Posterior vena cava (tissue), 2 donors: ENCODE measurements around the gene DOHH. TPM values are rescaled to one million over a fixed set of nuclear protein-coding genes. Genes with fewer than 3 reads are reported as not detected.
"Not testable (repeated sequence)": the region's sequence is repeated elsewhere in the genome, so short reads cannot be mapped to it uniquely, and the experiment has no call there.

Experiments used
- DNase-seq: peaks from one replicate; pipeline ENCODE4 v3.0.0-alpha.2; 2020; ENCODE audit warnings: low spot score
- intact Hi-C, 2 donors: fragments of 100-400 bp; cut with DNase I; formaldehyde crosslinking; loops; one replicate each; pipeline versions ENCODE4 v1.14.1 to v1.14.2; 2022 to 2023
- total RNA-seq, 2 donors: library from RNA; stranded (reverse); fragmentation: NEBNext Ultra II Directional; extraction: Animal tissue kit (Norgen Biotek cat#: 25700); gene quantifications; one replicate each; pipeline ENCODE4 v1.2.1, GENCODE V29; 2021
- donor health status: DM: yes; HTN: yes; CAD: no.
- donor health status: DM: yes; HTN: yes; CAD: no.

The DOHH gene
- total RNA-seq, 2 donors from 2014 or later = 10.1 to 10.7 TPM

GRCh38 chr19:3508771-3509535, 8.5 kb upstream of the DOHH start:
- intact Hi-C loops = no loop called here
- DNase-seq = no peak

- intact Hi-C loops, DNase-seq: not testable (repeated sequence)
Measured at GRCh38 chr19:3508121-3508661, 7.7 kb upstream of the DOHH start.

- DNase-seq = no peak
- intact Hi-C loops = no loop called here
Measured at GRCh38 chr19:3507371-3508120, 7.1 kb upstream of the DOHH start.

- no peak for DNase-seq
- intact Hi-C loops = no loop called here
Measured at GRCh38 chr19:3506384-3507340, 6.2 kb upstream of the DOHH start.

GRCh38 chr19:3505598-3506383, 5.3 kb upstream of the DOHH start, which contains the start of gene FZR1:
Gene FZR1, plus strand, starts transcription at chr19:3506311. Its CDS starts 16,679 bp downstream, at chr19:3522990.
- intact Hi-C loops = no loop called here
- DNase-seq = peak; percentile 100

DNA sequence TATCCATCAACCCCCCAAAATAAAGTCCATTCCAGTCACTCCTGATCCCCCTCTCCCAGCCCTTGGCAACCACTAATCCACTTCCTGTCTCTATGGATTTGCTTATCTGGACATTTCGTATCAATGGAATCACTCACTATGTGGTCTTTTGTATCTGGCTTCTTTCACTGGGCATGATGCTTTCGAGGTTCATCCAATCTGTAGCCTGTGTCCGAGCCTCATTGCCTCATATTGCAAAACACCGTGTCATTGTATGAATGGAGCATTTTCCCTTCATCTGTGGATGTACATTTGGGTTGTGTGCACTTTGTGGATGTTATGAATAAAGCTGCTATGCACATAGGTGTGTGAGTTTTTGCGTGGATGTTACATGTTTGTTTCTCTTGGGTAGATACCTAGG, 4.3 kb upstream of the DOHH start:
- no peak for DNase-seq
- intact Hi-C loops = no loop called here

GRCh38 chr19:3503036-3503572, 2.6 kb upstream of the DOHH start:
- no peak for DNase-seq
- intact Hi-C loops = no loop called here

GRCh38 chr19:3501780-3502179, 1.3 kb upstream of the DOHH start:
- no peak for DNase-seq
- intact Hi-C loops = no loop called here

DNA sequence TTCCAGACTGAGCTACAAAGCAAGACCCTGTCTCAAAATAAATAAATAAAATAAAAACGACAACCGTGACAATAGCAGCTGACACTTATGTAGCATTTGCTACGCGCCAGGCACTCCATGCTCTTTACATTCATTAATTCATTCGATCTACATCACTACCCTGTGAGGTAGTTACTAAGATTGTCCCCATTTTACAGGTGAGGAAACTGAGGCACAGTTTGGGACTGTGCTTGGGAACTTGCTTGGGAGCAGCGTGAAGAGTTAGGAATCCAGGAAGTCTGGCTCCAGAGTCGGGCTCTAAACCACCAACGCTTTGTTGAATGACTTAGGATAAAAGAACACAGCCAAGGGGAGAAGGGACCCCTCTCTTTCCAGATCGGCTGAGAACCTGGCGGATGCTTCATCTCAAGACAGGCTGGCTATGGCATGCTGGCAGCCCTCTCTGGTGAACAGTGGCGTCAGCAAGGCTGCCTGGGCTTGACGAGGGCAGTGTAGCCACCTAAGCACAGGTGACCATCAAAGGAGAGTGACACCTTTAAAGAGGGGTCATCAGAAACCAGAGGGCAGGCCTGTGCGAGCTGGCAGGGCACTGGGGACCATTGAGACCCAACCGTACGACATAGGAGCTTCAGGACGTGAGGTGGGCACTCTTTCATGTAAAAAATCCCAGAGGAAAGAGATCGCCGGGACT, 591 bp downstream of the DOHH start:
- intact Hi-C loops = no loop called here
- DNase-seq = no peak

- no peak for DNase-seq
- intact Hi-C loops = no loop called here
Measured at GRCh38 chr19:3497757-3498520, 2.5 kb downstream of the DOHH start.

DNA sequence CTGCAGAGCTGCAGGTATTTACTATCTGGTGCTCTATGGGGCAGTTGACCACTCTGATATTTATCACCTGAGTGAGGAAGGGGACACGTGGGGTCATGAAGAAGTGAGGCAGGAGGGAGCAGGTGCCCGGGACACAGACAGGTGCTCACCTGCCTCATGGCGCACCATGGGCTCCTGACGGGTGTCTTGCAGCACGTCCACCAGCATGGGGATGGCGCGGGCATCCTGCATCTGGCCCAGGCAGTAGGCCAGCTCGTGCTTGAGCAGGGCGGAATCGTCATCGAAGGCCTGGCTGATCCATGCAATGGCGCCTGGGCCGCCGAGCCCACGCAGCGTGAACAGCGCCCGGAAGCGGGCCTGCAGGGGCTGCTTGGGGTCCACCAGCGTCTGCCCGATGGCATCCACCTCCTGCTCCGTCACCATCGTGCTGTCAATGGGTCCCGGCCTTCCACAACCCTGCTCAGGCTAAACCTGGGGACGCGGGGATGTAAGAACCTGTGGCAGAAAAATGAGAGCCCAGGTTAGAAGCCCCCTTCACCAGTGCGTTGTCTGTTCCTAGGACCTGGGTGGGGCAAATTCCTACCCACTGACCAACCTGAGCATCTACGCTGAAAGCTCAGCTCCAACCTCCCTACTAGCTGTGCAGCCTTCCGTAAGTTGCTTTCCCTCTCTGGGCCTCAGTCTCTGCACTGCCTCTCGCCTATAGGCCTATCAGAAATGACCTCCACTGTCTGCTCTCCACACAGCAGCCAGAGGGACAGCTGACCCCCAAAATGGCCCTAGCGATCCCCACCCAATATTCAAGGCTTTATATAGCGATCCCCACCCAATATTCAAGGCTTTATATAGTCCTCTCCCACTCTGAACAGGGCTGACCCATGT, 3.8 kb downstream of the DOHH start:
- DNase-seq = no peak
- intact Hi-C loops = no loop called here

DNA sequence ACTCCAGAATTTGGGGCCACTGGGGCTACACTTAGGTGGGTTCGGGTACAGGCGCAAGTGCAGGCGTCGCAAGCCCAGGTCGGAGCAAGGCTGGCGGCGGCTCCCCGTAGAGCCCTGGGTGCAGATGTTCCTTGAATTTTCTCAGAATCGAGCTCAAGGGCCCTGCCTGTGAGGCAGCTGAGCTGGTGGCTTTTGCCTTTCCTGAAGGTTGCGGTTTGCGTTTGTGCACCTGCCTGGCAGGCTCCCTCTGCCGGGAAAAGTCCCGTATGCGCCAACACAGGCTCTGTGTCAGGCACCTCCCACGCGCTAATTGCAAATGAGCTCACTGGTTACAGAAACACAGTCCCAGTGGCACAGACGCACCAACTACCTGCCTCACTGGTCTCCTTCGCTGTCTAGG, 5.9 kb downstream of the DOHH start:
- no peak for DNase-seq
- intact Hi-C loops = no loop called here

DNA sequence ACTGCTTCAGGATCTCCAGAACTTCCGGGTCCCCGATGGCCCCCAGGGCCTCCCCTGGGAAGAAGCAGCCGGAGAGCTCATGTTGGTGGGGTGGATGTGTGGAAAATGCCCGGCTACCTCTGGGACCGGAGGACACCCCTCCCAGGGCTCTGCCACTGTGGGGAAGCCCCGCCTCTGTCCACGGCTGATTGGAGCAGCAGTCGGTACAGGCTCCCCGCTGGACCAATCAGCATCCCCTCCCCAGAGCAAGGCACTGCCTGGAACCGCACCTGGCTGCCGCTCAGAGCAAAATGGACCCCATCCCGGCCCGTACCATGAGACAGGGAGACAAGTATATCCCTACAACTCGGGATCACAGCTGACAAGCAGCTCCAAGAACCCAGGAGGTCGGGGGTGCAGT, 6.4 kb downstream of the DOHH start:
- intact Hi-C loops = no loop called here
- no peak for DNase-seq

DNA sequence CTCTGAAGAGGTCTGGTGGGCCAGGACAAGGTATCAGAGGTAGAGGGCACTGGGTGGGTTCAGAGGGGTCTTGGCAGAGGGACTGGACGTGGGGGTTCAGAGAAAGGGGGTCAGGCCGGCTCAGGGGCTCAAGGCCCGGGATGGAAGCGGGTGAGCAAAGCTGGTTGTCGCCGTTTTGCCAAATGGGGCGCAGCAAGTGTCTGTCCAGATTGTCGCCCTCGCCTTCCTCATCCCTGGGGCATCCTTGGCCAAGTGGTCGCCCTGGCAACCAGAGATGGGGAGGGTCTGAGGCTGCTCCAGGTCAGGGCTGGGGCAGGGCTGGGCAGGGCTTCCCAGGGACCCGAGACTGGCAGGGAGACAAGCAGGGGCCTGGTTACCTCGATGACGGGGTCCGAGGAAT, 6.8 kb downstream of the DOHH start:
- no peak for DNase-seq
- intact Hi-C loops = no loop called here

- intact Hi-C loops = no loop called here
- no peak for DNase-seq
Measured at GRCh38 chr19:3492919-3493318, 7.6 kb downstream of the DOHH start.

DNA sequence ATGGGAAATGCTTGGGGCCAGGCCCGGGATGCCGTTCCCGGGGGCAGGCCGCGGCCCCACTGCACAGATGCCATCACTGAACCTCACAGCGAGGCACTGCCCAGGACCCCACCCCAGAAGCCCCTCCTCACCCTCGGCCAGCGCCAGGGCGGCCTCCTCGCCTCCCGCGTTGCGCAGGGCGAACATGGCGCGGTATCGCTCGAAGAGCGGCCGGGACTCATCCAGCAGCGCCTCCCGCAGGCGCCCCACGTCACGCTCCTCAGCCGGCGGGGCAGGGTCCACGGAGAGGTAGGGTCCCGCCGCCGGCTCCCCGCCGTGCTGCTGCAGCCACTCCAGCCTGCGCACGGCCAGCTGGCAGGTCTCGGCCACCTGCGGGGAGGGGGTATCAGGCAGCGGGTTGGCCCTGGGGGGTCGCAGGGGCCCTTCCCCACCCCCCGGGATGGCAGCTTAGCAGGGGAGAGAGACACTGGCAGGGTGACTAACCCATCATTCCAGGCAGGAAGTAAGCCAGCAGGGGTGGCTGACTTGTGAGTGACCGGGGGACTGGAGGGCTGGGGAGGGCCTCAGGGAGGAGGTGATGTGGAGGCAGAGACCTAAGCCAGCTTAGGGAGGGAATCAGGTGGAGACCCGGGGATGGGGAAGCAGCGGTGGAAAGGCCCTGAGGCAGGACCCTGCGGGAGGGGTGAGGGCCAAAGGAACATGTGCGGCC, 8.2 kb downstream of the DOHH start:
- intact Hi-C loops = no loop called here
- no peak for DNase-seq
